Loucy (cell line): Measurements from ENCODE around the gene P2RX7.

ENCODE experiments used
- H2AFZ ChIP-seq: fragments of 200-600 bp; sonication (generic); 2 replicates; pipeline ENCODE4 v1.6.0; 2016; ENCODE audit warnings: antibody characterized with exemption, mild to moderate bottlenecking, low read length, moderate library complexity
- H3F3A ChIP-seq: fragments of 200-600 bp; 2 replicates; pipeline ENCODE4 v1.6.0; 2016; ENCODE audit warnings: antibody characterized with exemption, low read depth, mild to moderate bottlenecking
- H3K27me3 ChIP-seq: fragments of 200-600 bp; sonication (generic); 2 replicates; pipeline ENCODE4 v1.6.1; 2014; ENCODE audit warnings: low read length, mild to moderate bottlenecking; ENCODE audit not compliant: insufficient read depth, poor library complexity, severe bottlenecking
- H3K36me3 ChIP-seq: fragments of 200-600 bp; sonication (generic); 2 replicates; pipeline ENCODE4 v1.6.1; 2016; ENCODE audit warnings: low read length; ENCODE audit not compliant: insufficient read depth
- H3K4me1 ChIP-seq: fragments of 200-600 bp; sonication (generic); 2 replicates; pipeline ENCODE4 v1.5.1; 2014; ENCODE audit warnings: low read length, mild to moderate bottlenecking; ENCODE audit not compliant: insufficient read depth, poor library complexity, severe bottlenecking
- H3K4me2 ChIP-seq: fragments of 200-600 bp; sonication (generic); 2 replicates; pipeline ENCODE4 v1.6.0; 2014; ENCODE audit warnings: antibody characterized with exemption, low read length, low read depth, mild to moderate bottlenecking; ENCODE audit not compliant: poor library complexity, severe bottlenecking
- H3K4me3 ChIP-seq: fragments of 200-600 bp; sonication (generic); 2 replicates; pipeline ENCODE4 v1.5.1; 2014; ENCODE audit warnings: low read length, mild to moderate bottlenecking, mixed read lengths; ENCODE audit not compliant: poor library complexity, severe bottlenecking
- H3K79me2 ChIP-seq: fragments of 200-600 bp; sonication (generic); 2 replicates; pipeline ENCODE4 v1.6.1; 2014; ENCODE audit warnings: low read length; ENCODE audit not compliant: insufficient read depth
- H3K9ac ChIP-seq: fragments of 200-600 bp; sonication (generic); 2 replicates; pipeline ENCODE4 v1.6.0; 2014; ENCODE audit warnings: mild to moderate bottlenecking, low read depth, low read length, moderate library complexity; ENCODE audit not compliant: poor library complexity, severe bottlenecking
- H3K9me2 ChIP-seq: fragments of 200-600 bp; sonication (generic); replicated peaks from 2 replicates; pipeline ENCODE4 v1.6.1; 2016; ENCODE audit warnings: low read depth, low read length, mixed read lengths
- H3K9me3 ChIP-seq: fragments of 200-600 bp; sonication (generic); 2 replicates; pipeline ENCODE4 v1.6.1; 2014; ENCODE audit warnings: mild to moderate bottlenecking, antibody characterized with exemption, low read length, low read depth; ENCODE audit not compliant: insufficient read depth
- H4K20me1 ChIP-seq: fragments of 200-600 bp; sonication (generic); 2 replicates; pipeline ENCODE4 v1.6.0; 2014; ENCODE audit warnings: antibody characterized with exemption, low read length, mild to moderate bottlenecking; ENCODE audit not compliant: insufficient read depth, poor library complexity, severe bottlenecking
- EZH2phosphoT487 ChIP-seq: fragments of 200-600 bp; IDR thresholded peaks from 2 replicates; pipeline ENCODE4 v1.6.1; 2018; ENCODE audit warnings: antibody characterized with exemption, mild to moderate bottlenecking, moderate library complexity, borderline replicate concordance
- TF ChIP-seq, protein P1 (sequence below): fragments of 200-600 bp; sonication (generic); conservative IDR thresholded peaks from 2 replicates; pipeline ENCODE4 v1.5.1; 2014; ENCODE audit warnings: mild to moderate bottlenecking, antibody characterized with exemption, low read length

P2RX7 gene

DNA sequence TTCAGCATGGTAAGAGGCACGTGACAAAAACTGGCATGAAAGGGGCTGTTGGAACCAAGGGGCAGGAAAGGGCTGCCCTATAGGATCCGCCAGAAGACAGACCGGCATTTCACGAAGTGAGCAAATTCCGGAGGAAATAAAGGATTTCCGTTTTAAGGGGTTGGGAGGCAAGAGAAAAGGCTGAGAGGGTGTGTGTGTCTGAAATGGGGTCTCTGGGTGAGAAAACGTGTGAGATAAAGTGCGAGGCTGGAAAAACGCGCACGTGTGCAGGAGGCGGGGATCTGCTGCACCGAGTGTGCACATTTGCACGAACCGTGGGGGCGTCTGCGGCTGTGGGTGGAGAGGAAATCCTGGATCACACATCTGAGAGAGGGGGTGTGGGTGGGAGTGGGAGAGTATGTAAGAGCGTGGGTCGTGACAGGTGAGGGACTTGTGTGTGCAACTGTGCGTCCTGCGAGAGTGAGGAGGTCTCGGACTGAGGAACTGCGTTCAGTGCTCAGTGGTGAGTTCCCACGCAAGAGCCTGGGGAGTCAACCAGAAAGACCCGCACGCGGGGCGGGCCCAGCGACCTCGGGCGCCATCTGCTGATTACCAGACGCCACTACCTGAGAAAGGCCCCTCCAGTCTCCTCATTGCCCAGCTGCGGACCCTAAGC, 37.0 kb upstream of the P2RX7 start:
- Histone ChIP-seq H3K9me3 (no peaks in the 10 kb centered on the region), H3K4me3 (peak overlapping the region; percentile 66), H3F3A (peaks cover 7% of the 10 kb centered on the region; the same call in 1 of the 2 replicates), H3K9me2 (no peaks in the 10 kb centered on the region), H3K4me2 (peak overlapping the region; percentile 81), H3K27me3 (no peaks in the 10 kb centered on the region), H3K4me1 (peaks cover 32% of the 10 kb centered on the region), H3K9ac (peak overlapping the region; percentile 62), H4K20me1 (no peaks in the 10 kb centered on the region), H3K36me3 (no peaks in the 10 kb centered on the region), H2AFZ (peak overlapping the region; percentile 93), H3K79me2 (no peaks in the 10 kb centered on the region)
- no peak for TF ChIP-seq EZH2phosphoT487
- TF ChIP-seq, protein P1, sequence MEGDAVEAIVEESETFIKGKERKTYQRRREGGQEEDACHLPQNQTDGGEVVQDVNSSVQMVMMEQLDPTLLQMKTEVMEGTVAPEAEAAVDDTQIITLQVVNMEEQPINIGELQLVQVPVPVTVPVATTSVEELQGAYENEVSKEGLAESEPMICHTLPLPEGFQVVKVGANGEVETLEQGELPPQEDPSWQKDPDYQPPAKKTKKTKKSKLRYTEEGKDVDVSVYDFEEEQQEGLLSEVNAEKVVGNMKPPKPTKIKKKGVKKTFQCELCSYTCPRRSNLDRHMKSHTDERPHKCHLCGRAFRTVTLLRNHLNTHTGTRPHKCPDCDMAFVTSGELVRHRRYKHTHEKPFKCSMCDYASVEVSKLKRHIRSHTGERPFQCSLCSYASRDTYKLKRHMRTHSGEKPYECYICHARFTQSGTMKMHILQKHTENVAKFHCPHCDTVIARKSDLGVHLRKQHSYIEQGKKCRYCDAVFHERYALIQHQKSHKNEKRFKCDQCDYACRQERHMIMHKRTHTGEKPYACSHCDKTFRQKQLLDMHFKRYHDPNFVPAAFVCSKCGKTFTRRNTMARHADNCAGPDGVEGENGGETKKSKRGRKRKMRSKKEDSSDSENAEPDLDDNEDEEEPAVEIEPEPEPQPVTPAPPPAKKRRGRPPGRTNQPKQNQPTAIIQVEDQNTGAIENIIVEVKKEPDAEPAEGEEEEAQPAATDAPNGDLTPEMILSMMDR = peak; percentile 74

DNA sequence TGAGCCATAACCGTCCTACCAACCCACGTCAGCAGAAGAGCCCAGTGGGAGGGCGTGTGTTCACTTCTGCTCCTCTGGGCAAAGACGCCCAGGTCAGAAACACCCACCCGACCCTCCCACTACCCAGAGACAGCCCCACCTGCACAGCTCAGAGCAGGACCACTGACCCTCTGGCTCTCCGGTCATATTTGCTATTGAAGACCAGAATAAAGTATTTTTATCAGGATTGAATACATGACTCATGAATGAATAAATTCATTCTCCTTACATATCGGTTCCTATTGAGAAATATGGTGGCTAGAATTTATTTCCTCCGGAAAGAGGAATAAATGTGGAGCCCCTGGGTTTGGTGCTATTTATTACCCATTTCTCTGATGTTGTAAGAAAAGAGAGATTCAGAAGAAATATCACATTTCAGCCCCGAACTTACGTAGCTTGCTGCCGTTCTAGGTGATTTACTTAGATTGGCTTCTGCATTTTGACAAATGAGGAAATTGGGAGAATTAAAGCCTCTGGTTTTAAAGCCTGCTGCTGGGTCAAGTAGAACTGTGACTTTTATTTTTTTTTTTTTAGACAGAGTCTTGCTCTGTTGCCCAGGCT, 36.4 kb upstream of the P2RX7 start:
- H3F3A ChIP-seq = peaks cover 7% of the 10 kb centered on the region; the same call in 1 of the 2 replicates
- H3K9me2 ChIP-seq = no peaks in the 10 kb centered on the region
- H3K9ac ChIP-seq = no peak overlapping the region
- H3K4me2 ChIP-seq = peak overlapping the region; percentile 81
- H2AFZ ChIP-seq = no peak overlapping the region
- no peaks in the 10 kb centered on the region for H3K79me2 ChIP-seq
- no peaks in the 10 kb centered on the region for H3K36me3 ChIP-seq
- H3K27me3 ChIP-seq = no peaks in the 10 kb centered on the region
- no peaks in the 10 kb centered on the region for H4K20me1 ChIP-seq
- H3K4me1 ChIP-seq = peaks cover 25% of the 10 kb centered on the region
- H3K4me3 ChIP-seq = peak overlapping the region; percentile 66
- no peaks in the 10 kb centered on the region for H3K9me3 ChIP-seq
- no peak for TF ChIP-seq EZH2phosphoT487
- TF ChIP-seq, protein P1 = no peak

DNA sequence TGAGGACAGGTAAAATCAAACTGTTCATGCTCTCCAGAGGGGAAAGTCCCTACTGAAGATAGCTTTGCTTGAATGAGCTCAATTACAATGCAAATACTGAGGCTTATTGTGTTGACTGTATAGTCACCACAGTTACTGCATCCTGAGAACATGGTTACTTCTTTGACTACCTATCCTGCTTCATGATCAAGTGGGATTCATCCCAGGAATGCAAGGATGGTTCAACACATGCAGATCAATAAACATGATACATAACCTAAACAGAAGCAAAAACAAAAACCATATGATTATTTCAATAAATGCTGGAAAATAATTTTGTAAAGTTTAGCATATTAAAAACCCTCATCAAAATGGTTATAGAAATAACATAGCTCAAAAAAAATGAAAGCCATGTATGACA, 32.9 kb upstream of the P2RX7 start:
- no peak overlapping the region for H2AFZ ChIP-seq
- H3F3A ChIP-seq = no peaks in the 10 kb centered on the region
- no peak overlapping the region for H3K4me2 ChIP-seq
- H3K4me3 ChIP-seq = no peak overlapping the region
- no peaks in the 10 kb centered on the region for H3K36me3 ChIP-seq
- peaks cover 8% of the 10 kb centered on the region for H3K4me1 ChIP-seq
- TF ChIP-seq, protein P1 = no peak
- no peak for TF ChIP-seq EZH2phosphoT487
- no peaks in the 10 kb centered on the region for H3K9me3 ChIP-seq
- H3K79me2 ChIP-seq = no peaks in the 10 kb centered on the region
- no peak overlapping the region for H3K9ac ChIP-seq
- no peaks in the 10 kb centered on the region for H3K27me3 ChIP-seq
- no peaks in the 10 kb centered on the region for H3K9me2 ChIP-seq
- no peaks in the 10 kb centered on the region for H4K20me1 ChIP-seq
